Endothelial cell of umbilical vein (primary cell): ENCODE results near the gene SYDE2. TPM values are rescaled to one million over a fixed set of nuclear protein-coding genes. Genes with fewer than 3 reads are reported as not detected.

Experiments used
- BruUV-seq: library from RNA; stranded (reverse); fragments of 400-500 nt; replicated peaks from 2 replicates; lab custom pipeline; 2021; lab: Mats Ljungman, UMichigan
- CTCF ChIA-PET: fragments of 300-600, 350-600 bp; sonication (Branson Sonifier 250); formaldehyde crosslinking; loops from one replicate; lab custom pipeline; 2021; ENCODE audit warnings: antibody characterized with exemption, inconsistent platforms; lab: Charles Lee
- POLR2A ChIA-PET: fragments of 300-600, 350-600 bp; sonication (Branson Sonifier 250); formaldehyde crosslinking; loops from one replicate; lab custom pipeline; 2021; ENCODE audit warnings: antibody characterized with exemption, inconsistent platforms; lab: Charles Lee
- DNase-seq: peaks from one replicate; pipeline ENCODE4 v3.0.0-alpha.2; 2011; ENCODE audit warnings: low read depth, low spot score
- FAIRE-seq: peaks from 2 replicates; lab custom pipeline; 2011; peaks lifted over from hg19 to GRCh38; lab: Jason Lieb, UNC
- H2AFZ ChIP-seq: 2 replicates; pipeline ENCODE4 v1.6.0; 2012; ENCODE audit warnings: low read depth, low read length, control low read depth, inconsistent platforms
- H3K27ac ChIP-seq: 2 replicates; pipeline ENCODE4 v1.5.1; 2011; ENCODE audit warnings: low read depth, mild to moderate bottlenecking, control low read depth, low read length, moderate library complexity; ENCODE audit not compliant: insufficient read depth
- H3K27me3 ChIP-seq, 2 experiments: 2 replicates each; pipeline versions ENCODE4 v1.6.0 to v1.6.1; 2011; ENCODE audit warnings: low read length in 2 of 2, mixed read lengths in 1 of 2; ENCODE audit not compliant: control insufficient read depth in 2 of 2, insufficient read depth in 2 of 2
- H3K36me3 ChIP-seq, 2 experiments: 2 replicates in 1 of 2; 3 replicates in 1 of 2; pipeline ENCODE4 v1.5.1; 2011; ENCODE audit warnings: low read length in 2 of 2, mild to moderate bottlenecking in 1 of 2, moderate library complexity in 1 of 2; ENCODE audit not compliant: control insufficient read depth in 2 of 2, insufficient read depth in 2 of 2; ENCODE audit errors: extremely low read depth in 1 of 2
- H3K4me1 ChIP-seq: 3 replicates; pipeline ENCODE4 v1.5.1; 2011; ENCODE audit warnings: mild to moderate bottlenecking, low read length; ENCODE audit not compliant: control insufficient read depth, insufficient read depth; ENCODE audit errors: extremely low read depth
- H3K4me2 ChIP-seq: 2 replicates; pipeline ENCODE4 v1.6.1; 2011; ENCODE audit warnings: low read length, control low read depth, mixed read lengths; ENCODE audit not compliant: insufficient read depth
- H3K4me3 ChIP-seq, 3 experiments: fragments of 200-600 bp in 1 of 3; sonication (generic), shearing (Covaris generic) in 1 of 3; replicated peaks in 1 of 3; 2 replicates each; pipeline ENCODE4 v1.5.1; 2011 to 2016; ENCODE audit warnings: control low read depth in 3 of 3, low read length in 3 of 3, mild to moderate bottlenecking in 2 of 3, inconsistent platforms in 1 of 3, low read depth in 1 of 3, moderate library complexity in 1 of 3; ENCODE audit not compliant: insufficient read depth in 1 of 3
- H3K79me2 ChIP-seq: 2 replicates; pipeline ENCODE4 v1.6.0; 2012; ENCODE audit warnings: low read length, inconsistent platforms; ENCODE audit not compliant: control insufficient read depth, insufficient read depth
- H3K9ac ChIP-seq: replicated peaks from 2 replicates; pipeline ENCODE3; 2011; ENCODE audit warnings: low read length, control low read depth; ENCODE audit not compliant: insufficient read depth; ENCODE audit errors: extremely low read depth
- H3K9me1 ChIP-seq: replicated peaks from 3 replicates; pipeline ENCODE4 v1.6.0; 2011; ENCODE audit warnings: mild to moderate bottlenecking, low read length; ENCODE audit not compliant: control insufficient read depth, insufficient read depth; ENCODE audit errors: extremely low read depth
- H3K9me3 ChIP-seq: replicated peaks from 2 replicates; pipeline ENCODE4 v1.5.1; 2012; ENCODE audit warnings: low read length, inconsistent platforms; ENCODE audit not compliant: control insufficient read depth, insufficient read depth
- H4K20me1 ChIP-seq: replicated peaks from 2 replicates; pipeline ENCODE3; 2011; ENCODE audit warnings: mild to moderate bottlenecking, low read length; ENCODE audit not compliant: control insufficient read depth, insufficient read depth; ENCODE audit errors: extremely low read depth
- CTCF ChIP-seq, 2 donors: IDR thresholded peaks; 1 replicate in 1 of 2; 2 replicates in 1 of 2; pipeline ENCODE4 v1.5.1; 2011; ENCODE audit warnings: low read length in 2 of 2, mild to moderate bottlenecking in 2 of 2, moderate library complexity in 2 of 2, control low read depth in 1 of 2, inconsistent platforms in 1 of 2, low read depth in 1 of 2; ENCODE audit not compliant: insufficient read depth in 1 of 2; ENCODE audit errors: extremely low read depth in 1 of 2
- EZH2 ChIP-seq: IDR thresholded peaks from 2 replicates; pipeline ENCODE4 v1.6.1; 2012; ENCODE audit warnings: borderline replicate concordance, low read depth, mild to moderate bottlenecking, moderate library complexity, low read length, inconsistent platforms; ENCODE audit not compliant: severe bottlenecking
- FOS ChIP-seq: IDR thresholded peaks from 2 replicates; pipeline ENCODE4 v1.6.1; 2011; ENCODE audit warnings: mild to moderate bottlenecking, low read length, moderate library complexity, borderline replicate concordance; ENCODE audit not compliant: insufficient read depth
- GATA2 ChIP-seq: IDR thresholded peaks from 2 replicates; pipeline ENCODE4 v1.7.0; 2011; ENCODE audit warnings: low read depth, mild to moderate bottlenecking, moderate library complexity, mixed read lengths, low read length; ENCODE audit not compliant: insufficient read length, insufficient read depth
- JUN ChIP-seq: IDR thresholded peaks from 2 replicates; pipeline ENCODE4 v1.6.1; 2011; ENCODE audit warnings: borderline replicate concordance, low read depth; ENCODE audit not compliant: insufficient read length, insufficient read depth
- MYC ChIP-seq: IDR thresholded peaks from one replicate; pipeline ENCODE4 v1.6.1; 2011; ENCODE audit warnings: mild to moderate bottlenecking, low read depth, low read length
- POLR2A ChIP-seq: IDR thresholded peaks from 2 replicates; pipeline ENCODE4 v1.6.1; 2012; ENCODE audit warnings: low read depth, mild to moderate bottlenecking, control low read depth, low read length
- POLR2AphosphoS5 ChIP-seq: IDR thresholded peaks from 2 replicates; pipeline ENCODE4 v1.6.1; 2012; ENCODE audit warnings: low read depth, mild to moderate bottlenecking, control low read depth, low read length, moderate library complexity; ENCODE audit not compliant: insufficient read depth
- dilution Hi-C: fragments of 300-500 bp; cut with MboI; formaldehyde crosslinking; loops from one replicate; pipeline ENCODE4 v1.15.0; 2019; ENCODE audit warnings: low sequenced_read_pairs; ENCODE audit not compliant: extremely low pct_ligation_motif_present
- intact Hi-C: fragments of 100-400 bp; cut with micrococcal nuclease; formaldehyde crosslinking; loops from one replicate; pipeline ENCODE4 v1.10.0; 2022
- polyA plus RNA-seq, 4 experiments: library from polyadenylated mRNA; depleted of rRNA in 3 of 4; stranded (reverse) in 3 of 4; unstranded in 1 of 4; fragments of >200 nt; gene quantifications; 2 replicates each; pipeline versions ENCODE4 v1.2.1 to v1.2.3, GENCODE V29; 2011 to 2012; ENCODE audit warnings: missing spikeins in 1 of 4
- total RNA-seq: library from RNA; stranded (reverse); gene quantifications from 2 replicates; pipeline ENCODE4 v1.2.3, GENCODE V29; 2021
- TF ChIP-seq, protein P1 (sequence below): IDR thresholded peaks from 2 replicates; pipeline ENCODE4 v1.6.1; 2011; ENCODE audit not compliant: insufficient read depth, insufficient read length

The SYDE2 gene
- total and polyA plus RNA-seq, 2 donors (not counting 3 experiments of a cell fraction or from before 2014, with no cell fraction given), result 0.52 to 3.1 TPM

GRCh38 chr1:85189120-85189519, 11.7 kb downstream of the SYDE2 start:
- intact Hi-C loops (no loop called here), dilution Hi-C loops (no loop called here)
- no peaks in the 10 kb centered on the region for H3K9me3 ChIP-seq
- ChIA-PET POLR2A (no interaction called here), CTCF (no interaction called here)
- peaks cover 0 to 4% of the 10 kb centered on the region in 2 experiments for H3K36me3 ChIP-seq
- no peak overlapping the region for H3K4me3 ChIP-seq
- no peaks in the 10 kb centered on the region for H3K9me1 ChIP-seq
- H2AFZ ChIP-seq, result no peak overlapping the region
- DNase-seq, result no peak
- H3K4me1 ChIP-seq, result no peaks in the 10 kb centered on the region
- H3K4me2 ChIP-seq, result no peak overlapping the region
- H3K9ac ChIP-seq, result no peak overlapping the region
- no TSS peak for BruUV-seq
- no peaks in the 10 kb centered on the region for H3K79me2 ChIP-seq
- no peaks in the 10 kb centered on the region for H4K20me1 ChIP-seq
- no peaks in the 10 kb centered on the region for H3K27me3 ChIP-seq
- TF ChIP-seq POLR2AphosphoS5, result no peak
- no peak for TF ChIP-seq POLR2A
- TF ChIP-seq FOS, result no peak
- TF ChIP-seq, protein P1, sequence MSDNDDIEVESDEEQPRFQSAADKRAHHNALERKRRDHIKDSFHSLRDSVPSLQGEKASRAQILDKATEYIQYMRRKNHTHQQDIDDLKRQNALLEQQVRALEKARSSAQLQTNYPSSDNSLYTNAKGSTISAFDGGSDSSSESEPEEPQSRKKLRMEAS, result no peak
- no peak for TF ChIP-seq GATA2
- no peak for TF ChIP-seq EZH2
- no peak for TF ChIP-seq MYC
- TF ChIP-seq CTCF (IDR thresholded peaks at IDR 0.05; ENCODE audit: extremely low read depth in 1 of 2, insufficient read depth in 1 of 2, low read depth in 1 of 2, low read length in 2 of 2), result no peak
- TF ChIP-seq JUN, result no peak
- H3K27ac ChIP-seq, result no peak overlapping the region
- FAIRE-seq, result no peak
